Mononuclear cell (primary cell): Measurements from ENCODE around the gene PDLIM4. TPM values are rescaled to one million over a fixed set of nuclear protein-coding genes. Genes with fewer than 3 reads are reported as not detected.

ENCODE experiments used
- H3K27me3 ChIP-seq: 2 replicates; pipeline ENCODE4 v1.6.0; 2011; ENCODE audit warnings: low read length, control low read depth; ENCODE audit not compliant: insufficient read depth
- H3K4me1 ChIP-seq: 2 replicates; pipeline ENCODE4 v1.5.1; 2011; ENCODE audit warnings: mild to moderate bottlenecking, low read length, control low read depth; ENCODE audit not compliant: insufficient read depth
- H3K4me3 ChIP-seq: 2 replicates; pipeline ENCODE4 v1.5.1; 2011; ENCODE audit warnings: mild to moderate bottlenecking, low read length, moderate library complexity
- H3K9me3 ChIP-seq: 2 replicates; pipeline ENCODE4 v1.5.1; 2011; ENCODE audit warnings: low read depth, mild to moderate bottlenecking, control low read depth, low read length
- total RNA-seq: library from RNA; depleted of rRNA; stranded (reverse); fragments of >200 nt; gene quantifications from one replicate; pipeline ENCODE4 v1.2.3, GENCODE V29; 2012

Gene PDLIM4
- total RNA-seq, 1 donor = not detected

DNA sequence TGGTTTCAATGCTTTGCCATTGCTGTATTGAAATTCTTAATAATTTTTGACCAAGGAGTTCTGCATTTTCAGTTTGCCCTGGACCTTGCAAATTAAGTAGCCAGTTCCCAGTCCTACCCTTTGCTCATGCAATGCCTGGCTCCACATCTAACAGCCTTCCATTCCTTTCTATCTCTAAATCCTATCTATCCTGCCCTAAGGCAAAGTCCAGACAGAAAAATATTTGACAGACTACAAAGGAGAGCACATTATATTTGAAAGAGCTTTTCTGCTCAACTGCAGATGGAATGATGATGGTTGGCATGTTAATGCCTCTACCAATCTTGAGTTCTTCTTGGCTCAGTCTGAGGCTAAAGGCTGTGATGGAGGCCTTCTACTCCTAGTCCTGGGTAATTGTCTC, 52.2 kb downstream of the PDLIM4 start:
- Histone ChIP-seq H3K4me1 (peaks cover 8% of the 10 kb centered on the region), H3K9me3 (no peaks in the 10 kb centered on the region), H3K27me3 (no peaks in the 10 kb centered on the region), H3K4me3 (no peak overlapping the region)

DNA sequence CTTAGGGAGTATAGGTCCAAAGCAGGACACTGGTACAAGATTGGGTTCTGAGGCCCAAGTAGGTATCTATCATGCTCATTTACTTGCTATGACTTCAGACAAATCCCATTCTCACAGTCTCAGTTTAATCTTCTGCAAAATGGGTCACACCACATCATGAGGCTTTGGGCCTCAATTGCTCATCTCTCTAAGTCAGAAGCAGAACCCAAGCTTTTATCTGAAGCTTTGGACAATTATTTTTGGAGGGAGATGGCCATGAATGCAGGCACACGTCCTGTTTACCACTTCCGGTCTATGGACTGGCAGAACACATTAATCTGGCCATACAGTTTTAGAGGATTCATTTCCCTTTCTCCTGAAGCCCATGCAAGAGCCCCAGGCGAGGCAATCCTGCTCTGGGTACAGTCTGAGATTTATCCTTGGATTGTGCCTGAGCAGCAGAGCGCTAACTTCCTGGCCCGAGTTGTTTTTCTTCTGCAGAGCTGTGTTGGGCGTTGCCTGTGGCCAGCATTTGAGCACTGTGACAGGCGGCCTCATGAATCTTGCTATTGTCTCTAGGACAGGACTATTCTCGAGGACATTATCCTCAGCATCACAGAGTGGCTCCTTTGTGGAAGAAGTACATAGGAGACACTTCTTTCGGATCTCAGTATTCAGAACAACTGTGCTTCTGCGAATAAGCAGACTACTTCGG, 52.8 kb downstream of the PDLIM4 start:
- H3K4me3 ChIP-seq = no peak overlapping the region
- no peaks in the 10 kb centered on the region for H3K9me3 ChIP-seq
- H3K27me3 ChIP-seq = no peaks in the 10 kb centered on the region
- peaks cover 8% of the 10 kb centered on the region for H3K4me1 ChIP-seq

GRCh38 chr5:132313366-132313765, 55.9 kb downstream of the PDLIM4 start:
- Histone ChIP-seq H3K9me3 (no peaks in the 10 kb centered on the region), H3K27me3 (no peaks in the 10 kb centered on the region), H3K4me3 (no peak overlapping the region), H3K4me1 (no peaks in the 10 kb centered on the region)

- Histone ChIP-seq H3K9me3 (no peaks in the 10 kb centered on the region), H3K4me1 (no peaks in the 10 kb centered on the region), H3K4me3 (no peak overlapping the region), H3K27me3 (no peaks in the 10 kb centered on the region)
Measured at GRCh38 chr5:132313961-132314432, 56.5 kb downstream of the PDLIM4 start.

DNA sequence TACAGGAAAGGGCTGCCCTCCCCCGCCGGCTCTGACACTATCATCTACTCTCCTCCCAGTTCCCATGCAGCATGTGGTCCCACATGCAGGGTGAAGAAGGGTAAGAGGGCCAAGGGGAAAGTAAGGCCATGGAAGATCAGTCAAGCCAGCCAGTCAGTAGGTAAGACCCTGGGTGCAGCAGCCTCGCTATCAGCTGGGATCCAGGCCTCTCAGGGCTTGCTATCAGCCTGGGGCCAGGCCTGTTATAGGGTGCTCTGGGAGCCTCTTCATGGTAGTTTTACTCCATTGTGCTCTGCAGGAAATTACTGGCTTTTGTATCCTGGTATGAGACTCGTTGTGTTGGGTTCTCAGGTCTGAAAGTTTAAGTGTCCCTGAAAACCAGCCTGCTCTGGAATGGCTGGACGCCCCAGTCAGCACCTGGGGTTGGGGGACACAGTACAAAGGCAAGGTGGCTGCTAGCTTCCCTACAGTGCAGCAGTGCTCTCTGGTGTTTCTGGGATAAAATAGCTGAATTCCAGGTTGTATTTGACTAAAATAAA, 58.1 kb downstream of the PDLIM4 start:
- no peaks in the 10 kb centered on the region for H3K9me3 ChIP-seq
- no peaks in the 10 kb centered on the region for H3K27me3 ChIP-seq
- no peaks in the 10 kb centered on the region for H3K4me1 ChIP-seq
- no peak overlapping the region for H3K4me3 ChIP-seq

GRCh38 chr5:132319975-132320374, 62.5 kb downstream of the PDLIM4 start:
- H3K4me1 ChIP-seq = no peaks in the 10 kb centered on the region
- H3K27me3 ChIP-seq = no peaks in the 10 kb centered on the region
- H3K4me3 ChIP-seq = no peak overlapping the region
- H3K9me3 ChIP-seq = no peaks in the 10 kb centered on the region

DNA sequence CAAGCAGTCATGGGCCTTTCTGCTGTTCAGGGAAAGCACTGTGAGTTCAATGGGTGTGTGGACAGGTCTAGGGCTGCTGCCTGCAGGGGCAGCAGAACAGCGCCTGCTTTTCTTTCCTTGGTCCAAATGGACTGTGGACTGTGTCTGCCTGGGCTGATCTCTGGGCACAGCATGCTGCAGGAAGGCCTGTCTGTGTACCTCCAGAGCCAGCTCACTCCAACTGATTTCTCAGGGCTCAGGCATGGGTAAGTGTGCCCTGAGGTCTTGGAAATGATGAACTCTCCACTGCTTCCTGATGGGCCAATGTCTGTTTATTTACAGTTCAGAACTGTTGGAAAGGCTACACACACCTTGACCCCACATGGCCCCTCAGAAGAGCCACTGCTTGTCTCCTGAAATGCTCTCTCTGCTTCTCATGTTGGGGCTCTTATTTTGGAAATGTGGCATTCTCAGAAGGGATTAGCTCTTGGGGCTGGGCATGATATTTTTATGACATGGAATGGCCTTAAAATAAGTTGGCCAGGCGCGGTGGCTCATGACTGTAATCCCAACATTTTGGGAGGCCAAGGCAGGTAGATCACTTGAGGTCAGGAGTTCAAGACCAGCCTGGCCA, 63.7 kb downstream of the PDLIM4 start:
- no peaks in the 10 kb centered on the region for H3K27me3 ChIP-seq
- no peak overlapping the region for H3K4me3 ChIP-seq
- H3K9me3 ChIP-seq = no peaks in the 10 kb centered on the region
- H3K4me1 ChIP-seq = no peaks in the 10 kb centered on the region

DNA sequence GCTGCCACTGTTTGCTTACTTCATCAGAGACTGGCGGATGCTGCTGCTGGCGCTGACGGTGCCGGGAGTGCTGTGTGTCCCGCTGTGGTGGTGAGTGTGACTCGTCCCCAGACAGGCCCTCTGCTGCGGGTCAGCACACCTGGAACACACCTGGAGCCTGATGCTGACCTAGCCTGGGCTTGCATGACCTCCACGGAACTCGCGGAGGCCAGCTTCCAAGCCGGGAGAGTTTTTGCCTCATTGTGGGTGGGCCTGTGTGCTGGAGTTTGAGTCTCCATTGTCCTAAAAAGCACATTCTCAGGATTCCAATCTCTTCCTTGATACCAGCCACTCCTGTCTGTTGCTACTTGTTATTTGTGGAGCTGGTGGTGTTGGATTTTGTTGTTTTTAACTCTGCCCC, 64.8 kb downstream of the PDLIM4 start:
- Histone ChIP-seq H3K4me3 (no peak overlapping the region), H3K27me3 (no peaks in the 10 kb centered on the region), H3K4me1 (no peaks in the 10 kb centered on the region), H3K9me3 (no peaks in the 10 kb centered on the region)

Other genes with a start within 250 kb of the PDLIM4 start
- 24.8 TPM for gene ACSL6, start 246.0 kb upstream of the PDLIM4 start, total RNA-seq
- gene IL3, start 197.0 kb upstream of the PDLIM4 start, total RNA-seq = not detected
- 3.5 TPM for gene CSF2, start 183.9 kb upstream of the PDLIM4 start, total RNA-seq
- gene P4HA2, start 29.8 kb upstream of the PDLIM4 start, total RNA-seq = 0.31 TPM
- gene SLC22A4, start 36.7 kb downstream of the PDLIM4 start, total RNA-seq = 2.2 TPM
- 2.2 TPM for gene SLC22A5, start 112.0 kb downstream of the PDLIM4 start, total RNA-seq
- 655 TPM for gene IRF1, start 233.1 kb downstream of the PDLIM4 start, total RNA-seq